Measurements from ENCODE around the gene ERC2.

ERC2 gene

DNA sequence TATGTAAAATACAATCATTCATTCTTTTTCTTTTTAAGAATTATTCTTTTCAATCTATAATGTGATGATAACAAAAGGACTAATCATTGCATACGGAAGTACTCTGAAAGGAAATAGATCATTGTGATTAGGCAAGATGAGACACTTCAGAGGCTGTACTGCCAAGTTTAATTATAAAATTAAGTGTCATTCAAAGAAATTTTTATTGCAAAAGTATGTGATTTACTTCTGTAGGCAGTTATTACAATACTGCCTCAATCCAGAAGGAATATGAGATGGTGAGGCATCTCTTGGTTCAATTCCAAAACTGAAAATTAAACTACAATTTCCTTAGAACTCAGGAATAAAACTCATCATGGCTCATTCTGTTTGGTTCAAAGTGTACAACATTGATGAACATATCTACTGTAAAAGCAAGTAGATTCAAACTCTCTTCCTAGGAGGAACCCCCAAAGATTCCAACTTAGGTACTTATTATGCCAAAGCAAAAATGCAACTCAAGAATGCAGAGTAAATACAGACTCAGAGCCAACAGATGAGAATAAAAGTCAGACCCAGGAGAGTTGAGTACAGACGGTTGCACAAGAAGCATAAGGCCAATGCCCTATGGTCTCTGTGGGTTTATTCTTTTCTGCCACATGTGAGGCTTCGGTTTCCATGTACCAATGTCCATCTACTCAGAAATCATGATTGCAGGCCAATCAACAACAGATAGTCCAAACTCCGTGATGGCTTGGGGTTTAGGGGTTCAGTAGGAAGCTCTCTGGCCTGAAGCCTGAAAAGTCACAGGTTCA, 862.6 kb downstream of the ERC2 start:
- TF ChIP-seq, protein P1, sequence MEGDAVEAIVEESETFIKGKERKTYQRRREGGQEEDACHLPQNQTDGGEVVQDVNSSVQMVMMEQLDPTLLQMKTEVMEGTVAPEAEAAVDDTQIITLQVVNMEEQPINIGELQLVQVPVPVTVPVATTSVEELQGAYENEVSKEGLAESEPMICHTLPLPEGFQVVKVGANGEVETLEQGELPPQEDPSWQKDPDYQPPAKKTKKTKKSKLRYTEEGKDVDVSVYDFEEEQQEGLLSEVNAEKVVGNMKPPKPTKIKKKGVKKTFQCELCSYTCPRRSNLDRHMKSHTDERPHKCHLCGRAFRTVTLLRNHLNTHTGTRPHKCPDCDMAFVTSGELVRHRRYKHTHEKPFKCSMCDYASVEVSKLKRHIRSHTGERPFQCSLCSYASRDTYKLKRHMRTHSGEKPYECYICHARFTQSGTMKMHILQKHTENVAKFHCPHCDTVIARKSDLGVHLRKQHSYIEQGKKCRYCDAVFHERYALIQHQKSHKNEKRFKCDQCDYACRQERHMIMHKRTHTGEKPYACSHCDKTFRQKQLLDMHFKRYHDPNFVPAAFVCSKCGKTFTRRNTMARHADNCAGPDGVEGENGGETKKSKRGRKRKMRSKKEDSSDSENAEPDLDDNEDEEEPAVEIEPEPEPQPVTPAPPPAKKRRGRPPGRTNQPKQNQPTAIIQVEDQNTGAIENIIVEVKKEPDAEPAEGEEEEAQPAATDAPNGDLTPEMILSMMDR (IDR thresholded peaks at IDR 0.05; ENCODE audit: low read depth, low read length, missing control alignments), result no peak
- in situ Hi-C loops (cut with HindIII; ENCODE audit: low sequenced_read_pairs), result no loop called here
- no peak overlapping the region for H3K4me3 ChIP-seq (ENCODE audit: low read depth, low read length)
- no peak for DNase-seq (ENCODE audit: low read depth)

GRCh38 chr3:55604846-55605245, 863.4 kb downstream of the ERC2 start:
- no peak overlapping the region for H3K4me3 ChIP-seq (ENCODE audit: low read depth, low read length)
- TF ChIP-seq, protein P1 (IDR thresholded peaks at IDR 0.05; ENCODE audit: low read depth, low read length, missing control alignments), result no peak
- DNase-seq (ENCODE audit: low read depth), result no peak
- in situ Hi-C loops (cut with HindIII; ENCODE audit: low sequenced_read_pairs), result no loop called here

- no peak overlapping the region for H3K4me3 ChIP-seq (ENCODE audit: low read depth, low read length)
- no peak for DNase-seq (ENCODE audit: low read depth)
- in situ Hi-C loops (cut with HindIII; ENCODE audit: low sequenced_read_pairs), result no loop called here
- TF ChIP-seq, protein P1 (IDR thresholded peaks at IDR 0.05; ENCODE audit: low read depth, low read length, missing control alignments), result no peak
Observed at GRCh38 chr3:55604402-55604801, 863.9 kb downstream of the ERC2 start.

GRCh38 chr3:55601366-55602080, 866.7 kb downstream of the ERC2 start:
- TF ChIP-seq, protein P1 (IDR thresholded peaks at IDR 0.05; ENCODE audit: low read depth, low read length, missing control alignments), result no peak
- no peak overlapping the region for H3K4me3 ChIP-seq (ENCODE audit: low read depth, low read length)
- no peak for DNase-seq (ENCODE audit: low read depth)
- in situ Hi-C loops (cut with HindIII; ENCODE audit: low sequenced_read_pairs), result no loop called here

DNA sequence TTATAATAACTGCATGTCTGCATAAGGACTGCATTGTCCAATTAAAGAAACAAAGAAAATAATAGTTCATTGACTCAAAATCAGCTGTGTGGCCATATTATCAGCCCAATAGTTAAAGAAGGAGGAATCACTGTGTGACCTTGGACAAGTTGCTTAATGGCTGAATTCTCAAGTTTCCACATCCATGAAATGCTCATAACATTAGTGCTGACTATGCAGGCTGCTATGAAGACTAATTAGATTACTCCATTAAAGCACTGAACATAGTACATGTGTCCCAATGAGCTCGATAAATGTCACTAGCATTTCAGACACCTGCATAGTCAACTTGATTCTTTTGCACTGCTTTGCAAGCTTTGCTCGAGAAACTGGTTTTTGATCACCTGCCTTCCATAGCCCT, 870.0 kb downstream of the ERC2 start:
- DNase-seq (ENCODE audit: low read depth), result no peak
- no peak overlapping the region for H3K4me3 ChIP-seq (ENCODE audit: low read depth, low read length)
- TF ChIP-seq, protein P1 (IDR thresholded peaks at IDR 0.05; ENCODE audit: low read depth, low read length, missing control alignments), result no peak
- in situ Hi-C loops (cut with HindIII; ENCODE audit: low sequenced_read_pairs), result no loop called here

GRCh38 chr3:55597641-55598040, 870.6 kb downstream of the ERC2 start:
- in situ Hi-C loops (cut with HindIII; ENCODE audit: low sequenced_read_pairs), result no loop called here
- H3K4me3 ChIP-seq (ENCODE audit: low read depth, low read length), result no peak overlapping the region
- TF ChIP-seq, protein P1 (IDR thresholded peaks at IDR 0.05; ENCODE audit: low read depth, low read length, missing control alignments), result no peak
- no peak for DNase-seq (ENCODE audit: low read depth)

Measured in astrocyte of the cerebellum (primary cell).